BLaER1 (cell line): ENCODE results near the gene CLCN6.

Experiments used
- H3K27ac ChIP-seq: shearing (Covaris generic); formaldehyde crosslinking; 2 replicates; pipeline ENCODE4 v1.8.1; 2022
- H3K27me3 ChIP-seq: shearing (Covaris generic); formaldehyde crosslinking; 2 replicates; pipeline ENCODE4 v1.8.1; 2022
- H3K36me3 ChIP-seq: shearing (Covaris generic); formaldehyde crosslinking; 2 replicates; pipeline ENCODE4 v1.8.1; 2022
- H3K4me1 ChIP-seq: shearing (Covaris generic); formaldehyde crosslinking; 2 replicates; pipeline ENCODE4 v1.8.1; 2022
- H3K4me2 ChIP-seq: shearing (Covaris generic); formaldehyde crosslinking; 2 replicates; pipeline ENCODE4 v1.8.1; 2022
- H3K4me3 ChIP-seq: shearing (Covaris generic); formaldehyde crosslinking; 2 replicates; pipeline ENCODE4 v1.8.1; 2022
- H3K9ac ChIP-seq: shearing (Covaris generic); formaldehyde crosslinking; 2 replicates; pipeline ENCODE4 v1.8.1; 2022
- H3K9me3 ChIP-seq: shearing (Covaris generic); formaldehyde crosslinking; 2 replicates; pipeline ENCODE4 v1.8.1; 2022
- H4K20me1 ChIP-seq: shearing (Covaris generic); formaldehyde crosslinking; 2 replicates; pipeline ENCODE4 v1.8.1; 2022
- Cebpa-rat ChIP-seq: shearing (Covaris generic); IDR thresholded peaks from 2 replicates; pipeline ENCODE4 v1.8.1; 2022

The CLCN6 gene

GRCh38 chr1:11848373-11848700 lies 42.3 kb downstream of the CLCN6 start:
- H3K4me1 ChIP-seq = peaks cover 99% of the 10 kb centered on the region
- no peaks in the 10 kb centered on the region for H3K27me3 ChIP-seq
- peaks cover 19% of the 10 kb centered on the region for H4K20me1 ChIP-seq
- H3K4me2 ChIP-seq = peak overlapping the region; percentile 67
- H3K36me3 ChIP-seq = peaks cover 20% of the 10 kb centered on the region
- TF ChIP-seq Cebpa-rat = no peak
- no peak overlapping the region for H3K4me3 ChIP-seq
- no peak overlapping the region for H3K9ac ChIP-seq
- H3K27ac ChIP-seq = peak overlapping the region; percentile 68; the same call in 1 of the 2 replicates
- H3K9me3 ChIP-seq = no peaks in the 10 kb centered on the region

GRCh38 chr1:11850156-11850555 lies 44.2 kb downstream of the CLCN6 start:
- Histone ChIP-seq H3K9me3 (no peaks in the 10 kb centered on the region), H3K27ac (peak overlapping the region; percentile 68), H3K27me3 (no peaks in the 10 kb centered on the region), H3K9ac (no peak overlapping the region), H4K20me1 (peaks cover 12% of the 10 kb centered on the region), H3K4me3 (no peak overlapping the region), H3K4me1 (peaks cover 83% of the 10 kb centered on the region), H3K4me2 (peak overlapping the region; percentile 67), H3K36me3 (peaks cover 2% of the 10 kb centered on the region)
- no peak for TF ChIP-seq Cebpa-rat

- Histone ChIP-seq H3K27ac (peak overlapping the region; percentile 68), H4K20me1 (peaks cover 12% of the 10 kb centered on the region), H3K27me3 (no peaks in the 10 kb centered on the region)
Measured at GRCh38 chr1:11851180-11851579, 45.2 kb downstream of the CLCN6 start.

GRCh38 chr1:11854519-11854918 lies 48.5 kb downstream of the CLCN6 start:
- Histone ChIP-seq H3K9me3 (no peaks in the 10 kb centered on the region), H3K4me2 (no peak overlapping the region), H4K20me1 (peaks cover 24% of the 10 kb centered on the region; the same call in 1 of the 2 replicates), H3K27ac (no peak overlapping the region), H3K9ac (no peak overlapping the region), H3K4me1 (peaks cover 67% of the 10 kb centered on the region), H3K36me3 (no peaks in the 10 kb centered on the region), H3K27me3 (peaks cover 16% of the 10 kb centered on the region), H3K4me3 (no peak overlapping the region)
- TF ChIP-seq Cebpa-rat = no peak

More at GRCh38 chr1:11851180-11851579, 45.2 kb downstream of the CLCN6 start:
- Histone ChIP-seq H3K4me1 (peaks cover 74% of the 10 kb centered on the region), H3K9ac (no peak overlapping the region), H3K4me2 (peak overlapping the region; percentile 67), H3K4me3 (no peak overlapping the region), H3K9me3 (no peaks in the 10 kb centered on the region), H3K36me3 (no peaks in the 10 kb centered on the region)
- TF ChIP-seq Cebpa-rat = no peak

- Histone ChIP-seq H3K9ac (no peak overlapping the region), H3K27ac (no peak overlapping the region), H4K20me1 (peaks cover 27% of the 10 kb centered on the region; the same call in 1 of the 2 replicates), H3K4me3 (no peak overlapping the region), H3K4me1 (peaks cover 58% of the 10 kb centered on the region), H3K27me3 (peaks cover 18% of the 10 kb centered on the region), H3K4me2 (no peak overlapping the region), H3K36me3 (no peaks in the 10 kb centered on the region), H3K9me3 (no peaks in the 10 kb centered on the region)
- TF ChIP-seq Cebpa-rat = no peak
Measured at GRCh38 chr1:11855430-11855829, 49.4 kb downstream of the CLCN6 start.

- no peaks in the 10 kb centered on the region for H3K36me3 ChIP-seq
- H3K4me3 ChIP-seq = no peak overlapping the region
- no peaks in the 10 kb centered on the region for H3K9me3 ChIP-seq
- H3K4me2 ChIP-seq = peak overlapping the region; percentile 69
- H3K4me1 ChIP-seq = peaks cover 46% of the 10 kb centered on the region
- peaks cover 18% of the 10 kb centered on the region for H3K27me3 ChIP-seq
- H3K9ac ChIP-seq = no peak overlapping the region
- TF ChIP-seq Cebpa-rat = no peak
- no peak overlapping the region for H3K27ac ChIP-seq
- peaks cover 27% of the 10 kb centered on the region; the same call in 1 of the 2 replicates for H4K20me1 ChIP-seq
Measured at GRCh38 chr1:11856698-11857097, 50.7 kb downstream of the CLCN6 start.

GRCh38 chr1:11857164-11857851 lies 51.3 kb downstream of the CLCN6 start:
- Histone ChIP-seq H3K9me3 (no peaks in the 10 kb centered on the region), H3K4me1 (peaks cover 39% of the 10 kb centered on the region), H3K4me2 (peak overlapping the region; percentile 69), H3K4me3 (no peak overlapping the region), H3K36me3 (no peaks in the 10 kb centered on the region), H3K27ac (no peak overlapping the region), H4K20me1 (peaks cover 27% of the 10 kb centered on the region; the same call in 1 of the 2 replicates), H3K9ac (no peak overlapping the region), H3K27me3 (peaks cover 18% of the 10 kb centered on the region)
- no peak for TF ChIP-seq Cebpa-rat

GRCh38 chr1:11858158-11858557 lies 52.2 kb downstream of the CLCN6 start:
- no peaks in the 10 kb centered on the region for H3K36me3 ChIP-seq
- H3K4me1 ChIP-seq = peaks cover 31% of the 10 kb centered on the region
- H3K4me3 ChIP-seq = no peak overlapping the region
- TF ChIP-seq Cebpa-rat = no peak
- no peaks in the 10 kb centered on the region for H3K9me3 ChIP-seq
- peaks cover 27% of the 10 kb centered on the region; the same call in 1 of the 2 replicates for H4K20me1 ChIP-seq
- no peak overlapping the region for H3K9ac ChIP-seq
- H3K4me2 ChIP-seq = peak overlapping the region; percentile 69
- peaks cover 18% of the 10 kb centered on the region for H3K27me3 ChIP-seq
- H3K27ac ChIP-seq = no peak overlapping the region

- H3K9ac ChIP-seq = no peak within 1 kb of the TSS
- H3K27ac ChIP-seq = no peak within 1 kb of the TSS
- TF ChIP-seq Cebpa-rat = no peak
- peaks cover 18% of the 10 kb centered on the region for H3K27me3 ChIP-seq
- peak within 1 kb of the TSS; percentile 69 for H3K4me2 ChIP-seq
- peaks cover 28% of the 10 kb centered on the region for H3K4me1 ChIP-seq
- no peak within 1 kb of the TSS for H3K4me3 ChIP-seq
- no peaks in the 10 kb centered on the region for H3K36me3 ChIP-seq
- peaks cover 27% of the 10 kb centered on the region; the same call in 1 of the 2 replicates for H4K20me1 ChIP-seq
- no peaks in the 10 kb centered on the region for H3K9me3 ChIP-seq
Measured at GRCh38 chr1:11858613-11858967, 52.6 kb downstream of the CLCN6 start, which contains the start of gene NPPB. Gene NPPB, minus strand, starts transcription at chr1:11858945. Its CDS starts 112 bp downstream, at chr1:11858833.

GRCh38 chr1:11858968-11859871 lies 53.2 kb downstream of the CLCN6 start:
- Histone ChIP-seq H4K20me1 (peaks cover 27% of the 10 kb centered on the region; the same call in 1 of the 2 replicates), H3K36me3 (no peaks in the 10 kb centered on the region), H3K27me3 (peaks cover 18% of the 10 kb centered on the region), H3K9ac (no peak overlapping the region), H3K4me3 (no peak overlapping the region), H3K9me3 (no peaks in the 10 kb centered on the region), H3K4me1 (peaks cover 32% of the 10 kb centered on the region), H3K27ac (no peak overlapping the region), H3K4me2 (peak overlapping the region; percentile 59)
- no peak for TF ChIP-seq Cebpa-rat
